Measurements from ENCODE around the gene TPM1. TPM values are rescaled to one million over a fixed set of nuclear protein-coding genes. Genes with fewer than 3 reads are reported as not detected.

The TPM1 gene
- total and polyA plus RNA-seq, 2 of the 4 experiments (the other 2 are of a cell fraction): 661 to 1,623 TPM

DNA sequence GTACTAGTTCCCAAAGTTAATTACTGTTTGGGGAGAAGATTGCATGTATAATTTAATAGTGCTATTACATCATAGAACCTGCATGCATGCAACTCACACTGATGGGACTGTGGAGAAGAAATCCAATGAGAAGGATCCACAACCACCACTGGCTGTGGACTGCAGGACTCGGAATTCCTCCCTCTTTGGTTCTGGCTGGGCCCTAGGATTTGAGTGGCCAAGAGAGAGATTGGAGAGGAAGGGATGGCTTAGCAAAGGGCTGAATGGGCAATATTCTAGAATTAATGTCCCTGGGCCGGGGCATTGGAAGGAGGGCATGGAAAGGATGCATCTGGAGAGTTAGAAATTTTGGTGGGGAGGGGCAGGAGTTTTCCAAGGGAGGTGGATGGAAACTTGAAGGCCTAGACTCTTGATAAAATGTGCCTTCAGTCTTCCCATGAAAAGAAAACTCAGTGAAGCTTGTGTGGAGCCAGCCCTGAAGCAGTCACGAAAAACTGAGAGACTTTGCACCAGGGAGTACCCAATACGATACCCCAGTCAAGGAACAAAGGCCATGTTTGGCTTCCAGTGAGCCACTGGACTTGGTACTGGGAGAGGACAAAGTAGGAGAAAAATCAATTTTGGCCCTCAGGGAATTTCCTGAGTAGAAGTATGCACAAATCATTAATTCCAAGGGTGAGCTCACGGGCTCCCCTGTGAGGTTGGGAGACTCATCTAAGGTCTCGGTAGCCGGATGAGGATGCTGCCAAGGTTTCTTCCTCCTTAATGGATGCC, 31.4 kb upstream of the TPM1 start:
- no peak overlapping the region for H4K91ac ChIP-seq (ENCODE audit: insufficient read depth, low read depth, low read length)
- H3K56ac ChIP-seq (ENCODE audit: extremely low read depth, insufficient read depth, low read length): no peak overlapping the region
- no TSS peak for BruUV-seq (replicated peaks)
- CTCF ChIA-PET: no interaction called here
- no peak overlapping the region for H3K4me2 ChIP-seq (ENCODE audit: low read depth, low read length)
- POLR2A ChIA-PET (ENCODE audit: unreplicated experiment): no interaction called here
- in situ Hi-C loops (cut with MboI; ENCODE audit: low sequenced_read_pairs) (no loop called here), dilution Hi-C loops (cut with HindIII; ENCODE audit: low sequenced_read_pairs, unreplicated experiment) (no loop called here), intact Hi-C loops (cut with micrococcal nuclease) (no loop called here)
- no peak overlapping the region for H4K5ac ChIP-seq (ENCODE audit: low read depth, low read length)
- H2AK5ac ChIP-seq (ENCODE audit: low read depth, low read length): no peak overlapping the region
- no peak overlapping the region for H2BK5ac ChIP-seq (ENCODE audit: low read depth, low read length, poor library complexity, severe bottlenecking)
- H3K18ac ChIP-seq (ENCODE audit: low read depth, low read length): no peak overlapping the region
- no peak overlapping the region for H3K9ac ChIP-seq (ENCODE audit: low read depth, low read length)
- no peak overlapping the region for H2AK9ac ChIP-seq (replicated peaks; ENCODE audit: low read depth, low read length, poor library complexity)
- H3K9me1 ChIP-seq (ENCODE audit: insufficient read depth, low read length): peaks cover 15% of the 10 kb centered on the region
- DNase-seq: no peak
- H3K27me3 ChIP-seq (ENCODE audit: control insufficient read depth, insufficient read depth, low read length): no peaks in the 10 kb centered on the region
- no peaks in the 10 kb centered on the region for H3K9me3 ChIP-seq (ENCODE audit: control insufficient read depth, insufficient read depth, low read length)
- no peaks in the 10 kb centered on the region for H3K36me3 ChIP-seq (ENCODE audit: control insufficient read depth, insufficient read depth, low read length)
- no peak overlapping the region for H3K27ac ChIP-seq (ENCODE audit: insufficient read depth, low read length)
- H3K79me1 ChIP-seq (ENCODE audit: low read depth in 1 of 2, low read length in 2 of 2): no peaks in the 10 kb centered on the region; a peak in 1 of 4 replicates
- H2BK15ac ChIP-seq (ENCODE audit: low read depth, low read length): no peak overlapping the region
- no peak overlapping the region for H2BK20ac ChIP-seq (ENCODE audit: low read depth, low read length)
- H3K4ac ChIP-seq (ENCODE audit: low read depth, low read length): no peak overlapping the region
- H2AFZ ChIP-seq (replicated peaks; ENCODE audit: low read length, poor library complexity): no peak overlapping the region
- no peak overlapping the region for H2BK120ac ChIP-seq (ENCODE audit: low read depth, low read length)
- no peak overlapping the region for H3K14ac ChIP-seq (replicated peaks; ENCODE audit: low read depth, low read length)
- peaks cover 15% of the 10 kb centered on the region for H3K4me1 ChIP-seq (ENCODE audit: control insufficient read depth, insufficient read depth, low read length)
- no peak overlapping the region for H3K4me3 ChIP-seq (ENCODE audit: insufficient read depth, low read depth, low read length)
- no peak for ATAC-seq (ENCODE audit: low read depth)
- H4K8ac ChIP-seq (ENCODE audit: low read depth in 2 of 2, low read length in 2 of 2): no peak overlapping the region
- H4K20me1 ChIP-seq (ENCODE audit: insufficient read depth, low read length): no peaks in the 10 kb centered on the region
- TF ChIP-seq RAD21 (IDR thresholded peaks at IDR 0.05; ENCODE audit: low read length): no peak
- no peak for TF ChIP-seq SMC3 (IDR thresholded peaks at IDR 0.05; ENCODE audit: low read depth, low read length)
- TF ChIP-seq NFE2L2 (IDR thresholded peaks at IDR 0.05; ENCODE audit: low read depth, low read length): no peak
- no peak for TF ChIP-seq MAZ (IDR thresholded peaks at IDR 0.05; ENCODE audit: borderline replicate concordance, low read depth, low read length)
- TF ChIP-seq RFX5 (IDR thresholded peaks at IDR 0.05; ENCODE audit: low read depth, low read length): no peak
- TF ChIP-seq, protein P1, sequence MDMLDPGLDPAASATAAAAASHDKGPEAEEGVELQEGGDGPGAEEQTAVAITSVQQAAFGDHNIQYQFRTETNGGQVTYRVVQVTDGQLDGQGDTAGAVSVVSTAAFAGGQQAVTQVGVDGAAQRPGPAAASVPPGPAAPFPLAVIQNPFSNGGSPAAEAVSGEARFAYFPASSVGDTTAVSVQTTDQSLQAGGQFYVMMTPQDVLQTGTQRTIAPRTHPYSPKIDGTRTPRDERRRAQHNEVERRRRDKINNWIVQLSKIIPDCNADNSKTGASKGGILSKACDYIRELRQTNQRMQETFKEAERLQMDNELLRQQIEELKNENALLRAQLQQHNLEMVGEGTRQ (IDR thresholded peaks at IDR 0.05; ENCODE audit: low read depth, low read length): no peak
- TF ChIP-seq MXI1 (IDR thresholded peaks at IDR 0.05; ENCODE audit: borderline replicate concordance, low read depth, low read length): no peak
- no peak for TF ChIP-seq CHD1 (IDR thresholded peaks at IDR 0.05; ENCODE audit: low read depth, low read length)
- no peak for TF ChIP-seq CEBPB (IDR thresholded peaks at IDR 0.05; ENCODE audit: low read depth, low read length)
- no peak for TF ChIP-seq BHLHE40 (IDR thresholded peaks at IDR 0.05; ENCODE audit: low read depth, low read length)
- TF ChIP-seq POLR2A (IDR thresholded peaks at IDR 0.05; ENCODE audit: low read depth, low read length): no peak
- no peak for TF ChIP-seq MAFK (IDR thresholded peaks at IDR 0.05; ENCODE audit: low read depth, low read length)
- no peak overlapping the region for H3K23ac ChIP-seq (ENCODE audit: low read depth, low read length)
- 100% methylated on average over 1 of the region's 7 CpGs; no CpG with 5 or more reads in 1 of the 2 experiments for WGBS, 2 experiments (ENCODE audit: extremely low coverage in 2 of 2, insufficient read length in 1 of 2)
